Measurements from ENCODE around the gene GINS3. TPM values are rescaled to one million over a fixed set of nuclear protein-coding genes. Genes with fewer than 3 reads are reported as not detected.
A peak's percentile ranks its signal among the peaks of the same experiment; 100 is the strongest.

The GINS3 gene
- total RNA-seq, 2 experiments from 2014 or later = 49.1 to 50.5 TPM

GRCh38 chr16:58345574-58346354, 46.5 kb upstream of the GINS3 start:
- Histone ChIP-seq H3K27ac (ENCODE audit: low read depth, low read length, poor library complexity, severe bottlenecking) (no peak overlapping the region), H3K79me2 (ENCODE audit: insufficient read depth, low read depth, low read length) (no peaks in the 10 kb centered on the region), H3K4me2 (ENCODE audit: low read length) (0 out of 2 replicates have a peak overlapping the region, but pooled peaks have one; percentile 6), H3K9me2 (ENCODE audit: insufficient read depth, low read length) (no peaks in the 10 kb centered on the region), H3K36me3 (ENCODE audit: insufficient read depth, low read length) (no peaks in the 10 kb centered on the region), H4K20me1 (ENCODE audit: insufficient read depth, low read length) (no peaks in the 10 kb centered on the region), H3K4me3 (ENCODE audit: low read depth, low read length, poor library complexity, severe bottlenecking) (no peak overlapping the region), H2AFZ (ENCODE audit: low read length) (peak overlapping the region; percentile 73; the same call in 1 of the 2 replicates), H3K4me1 (ENCODE audit: insufficient read depth, low read length, poor library complexity, severe bottlenecking) (peaks cover 42% of the 10 kb centered on the region), H3K9me3 (ENCODE audit: low read length) (no peaks in the 10 kb centered on the region)
- intact Hi-C loops (cut with micrococcal nuclease; ENCODE audit: unreplicated experiment) = loop anchor here (1.0 kb wide), 2 partner anchors 138 to 142 kb away; no protein-coding TSS in a partner anchor
- TF ChIP-seq EZH2phosphoT487 (IDR thresholded peaks at IDR 0.05; ENCODE audit: borderline replicate concordance, low read depth, low read length) (no peak), CTCF (conservative IDR thresholded peaks at IDR 0.05; ENCODE audit: low read length) (peak; percentile 88)
- BruUV-seq (replicated peaks) = no TSS peak
- peak; percentile 46 for DNase-seq (ENCODE audit: low spot score)
- ChIA-PET POLR2A (interaction anchor here (0.7 kb wide), 1 partner anchor 178 kb away, joined by 4 read pairs; no protein-coding TSS in a partner anchor), CTCF (ENCODE audit: unreplicated experiment) (no interaction called here)

DNA sequence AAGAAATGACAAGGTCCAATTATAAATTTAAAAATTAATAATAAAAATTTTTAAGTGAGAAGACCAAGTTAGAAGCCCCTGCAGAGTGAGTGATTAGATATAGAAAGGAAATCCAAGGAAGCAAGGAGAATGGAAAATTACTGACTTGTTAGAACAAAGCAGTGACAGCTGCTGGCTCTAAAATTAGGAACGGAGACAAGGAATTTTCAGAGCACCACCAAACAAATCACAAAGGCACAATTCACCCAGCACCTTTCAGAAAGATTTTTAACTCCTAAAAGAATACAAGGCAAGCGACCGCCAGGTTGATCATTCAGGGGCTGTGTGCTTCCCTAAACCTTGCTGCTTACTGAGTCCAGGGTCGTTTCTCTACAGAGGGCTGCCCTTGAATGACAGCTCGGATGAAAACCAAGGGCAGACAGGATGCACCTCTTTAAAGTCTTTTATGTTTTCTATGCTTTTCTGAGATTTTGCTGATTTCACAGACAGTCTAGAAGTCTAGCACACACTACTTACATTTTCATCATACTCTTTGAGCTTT, 45.4 kb upstream of the GINS3 start:
- Histone ChIP-seq H3K4me2 (ENCODE audit: low read length) (no peak overlapping the region), H3K27ac (ENCODE audit: low read depth, low read length, poor library complexity, severe bottlenecking) (no peak overlapping the region), H4K20me1 (ENCODE audit: insufficient read depth, low read length) (no peaks in the 10 kb centered on the region), H3K79me2 (ENCODE audit: insufficient read depth, low read depth, low read length) (no peaks in the 10 kb centered on the region), H3K9me3 (ENCODE audit: low read length) (no peaks in the 10 kb centered on the region), H3K36me3 (ENCODE audit: insufficient read depth, low read length) (no peaks in the 10 kb centered on the region), H2AFZ (ENCODE audit: low read length) (peak overlapping the region; percentile 82; the same call in 1 of the 2 replicates), H3K9me2 (ENCODE audit: insufficient read depth, low read length) (no peaks in the 10 kb centered on the region), H3K4me1 (ENCODE audit: insufficient read depth, low read length, poor library complexity, severe bottlenecking) (peaks cover 42% of the 10 kb centered on the region), H3K4me3 (ENCODE audit: low read depth, low read length, poor library complexity, severe bottlenecking) (no peak overlapping the region)
- CTCF ChIA-PET (ENCODE audit: unreplicated experiment) = interaction anchor here (0.7 kb wide), 1 partner anchor 149 kb away, joined by 3 read pairs; no protein-coding TSS in a partner anchor
- TF ChIP-seq EZH2phosphoT487 (IDR thresholded peaks at IDR 0.05; ENCODE audit: borderline replicate concordance, low read depth, low read length) = no peak
- TF ChIP-seq CTCF (conservative IDR thresholded peaks at IDR 0.05; ENCODE audit: low read length) = no peak
- BruUV-seq (replicated peaks) = no TSS peak
- intact Hi-C loops (cut with micrococcal nuclease; ENCODE audit: unreplicated experiment) = no loop called here
- POLR2A ChIA-PET = interaction anchor here (0.9 to 1.5 kb wide), 4 partner anchors 9 to 134 kb away, joined by 3 to 4 read pairs (median 3); no protein-coding TSS in a partner anchor
- no peak for DNase-seq (ENCODE audit: low spot score)
